ENCODE data around the gene CDHR2.

GRCh38 chr5:176521286-176521685 lies 27.9 kb upstream of the CDHR2 start:
- TF ChIP-seq CTCF (IDR thresholded peaks at IDR 0.05 in 4 of 5, conservative IDR thresholded peaks at IDR 0.05 in 1 of 5), result no peak
- TF ChIP-seq POLR2A (IDR thresholded peaks at IDR 0.05), result no peak

Measured in gastrocnemius medialis (tissue), 4 donors.